D341Med (cell line): Measurements from ENCODE around the gene TEAD3.
"Not testable (repeated sequence)": the region's sequence is repeated elsewhere in the genome, so short reads cannot be mapped to it uniquely, and the experiment has no call there.

ENCODE experiments used
- DNase-seq: peaks from one replicate; pipeline ENCODE4 v3.0.0; 2012; ENCODE audit warnings: low spot score

The TEAD3 gene

GRCh38 chr6:35496841-35497570, at the start of gene TEAD3:
Gene TEAD3, minus strand, starts transcription at chr6:35497079.
- peak; percentile 96 for DNase-seq

- peak; percentile 67 for DNase-seq
Observed at GRCh38 chr6:35544769-35545361, 48.0 kb upstream of the TEAD3 start.

GRCh38 chr6:35543459-35544193, 46.7 kb upstream of the TEAD3 start:
- no peak for DNase-seq

- DNase-seq, result no peak
Observed at GRCh38 chr6:35541836-35542235, 45.0 kb upstream of the TEAD3 start.

- DNase-seq, result no peak
Observed at GRCh38 chr6:35539223-35539622, 42.3 kb upstream of the TEAD3 start.

- DNase-seq, result not testable (repeated sequence)
Observed at GRCh38 chr6:35535847-35536246, 39.0 kb upstream of the TEAD3 start.

- DNase-seq, result peak; percentile 89
Observed at GRCh38 chr6:35534407-35535170, 37.7 kb upstream of the TEAD3 start.

GRCh38 chr6:35533981-35534380, 37.1 kb upstream of the TEAD3 start:
- no peak for DNase-seq

- no peak for DNase-seq
Observed at GRCh38 chr6:35532126-35532525, 35.2 kb upstream of the TEAD3 start.

GRCh38 chr6:35524380-35525020, 27.6 kb upstream of the TEAD3 start:
- no peak for DNase-seq

GRCh38 chr6:35522660-35523658, 26.1 kb upstream of the TEAD3 start:
- DNase-seq, result peak; percentile 93

GRCh38 chr6:35522151-35522550, 25.3 kb upstream of the TEAD3 start:
- no peak for DNase-seq

GRCh38 chr6:35521235-35521634, 24.4 kb upstream of the TEAD3 start:
- DNase-seq, result no peak

- no peak for DNase-seq
Observed at GRCh38 chr6:35519313-35520015, 22.6 kb upstream of the TEAD3 start.

GRCh38 chr6:35518566-35519312, 21.9 kb upstream of the TEAD3 start:
- DNase-seq, result no peak

- not testable (repeated sequence) for DNase-seq
Observed at GRCh38 chr6:35517978-35518377, 21.1 kb upstream of the TEAD3 start.

- DNase-seq, result no peak
Observed at GRCh38 chr6:35516712-35517111, 19.8 kb upstream of the TEAD3 start.

GRCh38 chr6:35515939-35516338, 19.1 kb upstream of the TEAD3 start:
- DNase-seq, result not testable (repeated sequence)

GRCh38 chr6:35514587-35514986, 17.7 kb upstream of the TEAD3 start:
- DNase-seq, result no peak
